HEK293 (cell line): ENCODE measurements around the gene SCAANT1.

Experiments
- CTCF ChIA-PET: fragments of 350-600 bp; formaldehyde crosslinking; extraction: SDS; loops from one replicate; lab custom pipeline; 2021; ENCODE audit warnings: antibody characterized with exemption; lab: Yijun Ruan, JAX
- POLR2A ChIA-PET: fragments of 300-600 bp; formaldehyde crosslinking; extraction: SDS; loops from one replicate; lab custom pipeline; 2020; ENCODE audit warnings: antibody characterized with exemption, inconsistent platforms; lab: Yijun Ruan, JAX
- H3K27ac ChIP-seq: fragments of 200-500 bp; sonication (Bioruptor generic); 2 replicates; pipeline ENCODE4 v1.5.1; 2014; ENCODE audit warnings: low read depth, low read length, control low read depth, inconsistent platforms; ENCODE audit errors: extremely low read depth
- H3K36me3 ChIP-seq, 2 experiments: fragments of 200-500 bp in 1 of 2; sonication (Bioruptor generic) in 1 of 2; 1 replicate in 1 of 2; 2 replicates in 1 of 2; pipeline ENCODE4 v1.5.1; 2014 to 2017; ENCODE audit warnings: inconsistent platforms in 2 of 2, low read length in 2 of 2; ENCODE audit not compliant: control insufficient read depth in 2 of 2, insufficient read depth in 1 of 2
- H3K4me1 ChIP-seq: fragments of 200-500 bp; sonication (Bioruptor generic); 2 replicates; pipeline ENCODE4 v1.5.1; 2014; ENCODE audit warnings: mild to moderate bottlenecking, low read length, inconsistent platforms; ENCODE audit not compliant: control insufficient read depth, insufficient read depth
- H3K4me3 ChIP-seq: 2 replicates; pipeline ENCODE4 v1.5.1; 2011; ENCODE audit warnings: low read depth, mild to moderate bottlenecking, control low read depth, low read length, moderate library complexity
- H3K9me3 ChIP-seq: fragments of 200-500 bp; sonication (Bioruptor generic); 2 replicates; pipeline ENCODE4 v1.5.1; 2014; ENCODE audit warnings: low read depth, low read length, inconsistent platforms; ENCODE audit not compliant: control insufficient read depth, insufficient read depth
- INSM2 ChIP-seq: fragments of 450-650 bp; formaldehyde crosslinking; IDR thresholded peaks from 2 replicates; pipeline ENCODE4 v1.5.1; 2016; ENCODE audit warnings: missing biosample characterization, missing genetic modification characterization
- PRDM10 ChIP-seq: fragments of 450-650 bp; formaldehyde crosslinking; IDR thresholded peaks from 2 replicates; pipeline ENCODE4 v1.5.1; 2016; ENCODE audit warnings: missing biosample characterization, missing genetic modification characterization
- ZBTB1 ChIP-seq: fragments of 450-650 bp; formaldehyde crosslinking; IDR thresholded peaks from 2 replicates; pipeline ENCODE4 v1.5.1; 2016; ENCODE audit warnings: missing biosample characterization, missing genetic modification characterization
- ZBTB10 ChIP-seq: fragments of 450-650 bp; formaldehyde crosslinking; IDR thresholded peaks from 2 replicates; pipeline ENCODE4 v1.5.1; 2016; ENCODE audit warnings: missing biosample characterization, missing genetic modification characterization
- ZNF148 ChIP-seq: fragments of 450-650 bp; formaldehyde crosslinking; IDR thresholded peaks from 2 replicates; pipeline ENCODE4 v1.5.0; 2017; ENCODE audit warnings: missing biosample characterization, missing genetic modification characterization, borderline replicate concordance
- ZNF214 ChIP-seq: fragments of 450-650 bp; formaldehyde crosslinking; IDR thresholded peaks from 2 replicates; pipeline ENCODE4 v1.5.1; 2017; ENCODE audit warnings: missing biosample characterization, mild to moderate bottlenecking, missing genetic modification characterization, borderline replicate concordance
- ZNF26 ChIP-seq: fragments of 450-650 bp; formaldehyde crosslinking; IDR thresholded peaks from 2 replicates; pipeline ENCODE4 v1.5.1; 2016; ENCODE audit warnings: missing biosample characterization, missing genetic modification characterization
- ZNF266 ChIP-seq: fragments of 450-650 bp; formaldehyde crosslinking; IDR thresholded peaks from 2 replicates; pipeline ENCODE4 v1.5.1; 2016; ENCODE audit warnings: missing biosample characterization, missing genetic modification characterization, low read depth
- ZNF341 ChIP-seq: fragments of 450-650 bp; formaldehyde crosslinking; IDR thresholded peaks from 2 replicates; pipeline ENCODE4; 2016; ENCODE audit warnings: low read depth, missing biosample characterization, missing genetic modification characterization
- ZNF513 ChIP-seq: fragments of 450-650 bp; IDR thresholded peaks from 2 replicates; pipeline ENCODE4 v1.5.1; 2018; ENCODE audit warnings: missing biosample characterization, missing genetic modification characterization
- ZNF623 ChIP-seq: fragments of 450-650 bp; formaldehyde crosslinking; IDR thresholded peaks from 2 replicates; pipeline ENCODE4 v1.5.1; 2016; ENCODE audit warnings: missing biosample characterization, missing genetic modification characterization
- ZSCAN23 ChIP-seq: fragments of 450-650 bp; formaldehyde crosslinking; IDR thresholded peaks from 2 replicates; pipeline ENCODE4 v1.5.1; 2016; ENCODE audit warnings: missing biosample characterization, missing genetic modification characterization
- ZSCAN5A ChIP-seq: fragments of 450-650 bp; formaldehyde crosslinking; IDR thresholded peaks from 2 replicates; pipeline ENCODE4 v1.5.1; 2016; ENCODE audit warnings: missing biosample characterization, missing genetic modification characterization

SCAANT1 gene

GRCh38 chr3:63947594-63947993 lies 35.4 kb upstream of the SCAANT1 start:
- H3K36me3 ChIP-seq, result no peaks in the 10 kb centered on the region
- POLR2A ChIA-PET, result no interaction called here
- no peaks in the 10 kb centered on the region for H3K9me3 ChIP-seq
- CTCF ChIA-PET, result interaction anchor here (0.8 kb wide), 1 partner anchor 46 kb away, joined by 3 read pairs; no protein-coding TSS in a partner anchor
- H3K27ac ChIP-seq, result no peak overlapping the region
- peaks cover 4% of the 10 kb centered on the region; the same call in 1 of the 2 replicates for H3K4me1 ChIP-seq
- H3K4me3 ChIP-seq, result no peak overlapping the region
- TF ChIP-seq ZNF341 (tag by site-specific recombination) (peak; percentile 80), PRDM10 (tag by site-specific recombination) (no peak)

- CTCF ChIA-PET, result interaction anchor here (0.6 kb wide), 1 partner anchor 77 kb away, joined by 3 read pairs; no protein-coding TSS in a partner anchor
- TF ChIP-seq ZNF148 (tag by site-specific recombination) (no peak), ZNF623 (tag by site-specific recombination) (no peak), ZNF513 (tag by site-specific recombination) (no peak), ZNF214 (tag by site-specific recombination) (no peak), ZBTB1 (tag by site-specific recombination) (no peak), ZSCAN23 (tag by site-specific recombination) (no peak), ZBTB10 (tag by site-specific recombination) (no peak), ZNF266 (tag by site-specific recombination) (no peak), ZSCAN5A (tag by site-specific recombination) (no peak), INSM2 (no peak), ZNF26 (tag by site-specific recombination) (no peak)
- TF ChIP-seq, all 188 proteins: peak for 0
- POLR2A ChIA-PET, result no interaction called here
Measured at GRCh38 chr3:63946753-63947152, 34.6 kb upstream of the SCAANT1 start.

More at GRCh38 chr3:63946753-63947152, 34.6 kb upstream of the SCAANT1 start:
- H3K36me3 ChIP-seq, result no peaks in the 10 kb centered on the region
- no peaks in the 10 kb centered on the region for H3K9me3 ChIP-seq
- peaks cover 4% of the 10 kb centered on the region; the same call in 1 of the 2 replicates for H3K4me1 ChIP-seq
- H3K27ac ChIP-seq, result no peak overlapping the region
- H3K4me3 ChIP-seq, result no peak overlapping the region
